ENCODE measurements around the gene IKZF2.

Gene IKZF2

DNA sequence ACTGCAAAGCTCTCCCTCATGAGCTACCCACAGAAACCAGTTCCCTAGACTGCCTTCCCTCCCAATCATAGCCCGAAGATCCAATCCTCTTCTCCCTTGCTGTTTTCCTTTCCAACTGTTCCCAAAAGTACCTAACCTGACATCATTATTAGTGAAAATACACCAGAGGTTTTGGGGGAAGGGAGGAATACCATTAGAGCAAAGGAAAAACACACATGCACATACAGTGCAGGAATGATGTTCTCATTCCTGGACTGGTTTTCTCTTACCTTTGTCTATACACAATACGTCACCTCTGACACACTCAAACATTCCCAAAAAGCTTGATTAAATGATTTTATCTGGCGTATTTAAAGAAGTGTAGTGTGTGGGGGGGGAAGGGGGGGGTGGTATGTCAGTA is 46.2 kb downstream of the IKZF2 start:
- TF ChIP-seq, protein P1, sequence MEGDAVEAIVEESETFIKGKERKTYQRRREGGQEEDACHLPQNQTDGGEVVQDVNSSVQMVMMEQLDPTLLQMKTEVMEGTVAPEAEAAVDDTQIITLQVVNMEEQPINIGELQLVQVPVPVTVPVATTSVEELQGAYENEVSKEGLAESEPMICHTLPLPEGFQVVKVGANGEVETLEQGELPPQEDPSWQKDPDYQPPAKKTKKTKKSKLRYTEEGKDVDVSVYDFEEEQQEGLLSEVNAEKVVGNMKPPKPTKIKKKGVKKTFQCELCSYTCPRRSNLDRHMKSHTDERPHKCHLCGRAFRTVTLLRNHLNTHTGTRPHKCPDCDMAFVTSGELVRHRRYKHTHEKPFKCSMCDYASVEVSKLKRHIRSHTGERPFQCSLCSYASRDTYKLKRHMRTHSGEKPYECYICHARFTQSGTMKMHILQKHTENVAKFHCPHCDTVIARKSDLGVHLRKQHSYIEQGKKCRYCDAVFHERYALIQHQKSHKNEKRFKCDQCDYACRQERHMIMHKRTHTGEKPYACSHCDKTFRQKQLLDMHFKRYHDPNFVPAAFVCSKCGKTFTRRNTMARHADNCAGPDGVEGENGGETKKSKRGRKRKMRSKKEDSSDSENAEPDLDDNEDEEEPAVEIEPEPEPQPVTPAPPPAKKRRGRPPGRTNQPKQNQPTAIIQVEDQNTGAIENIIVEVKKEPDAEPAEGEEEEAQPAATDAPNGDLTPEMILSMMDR (IDR thresholded peaks at IDR 0.05; ENCODE audit: insufficient read depth, low read depth, low read length, missing control alignments): no peak
- DNase-seq (ENCODE audit: low read depth): no peak
- no peak overlapping the region for H3K4me3 ChIP-seq (ENCODE audit: low read depth, low read length)

DNA sequence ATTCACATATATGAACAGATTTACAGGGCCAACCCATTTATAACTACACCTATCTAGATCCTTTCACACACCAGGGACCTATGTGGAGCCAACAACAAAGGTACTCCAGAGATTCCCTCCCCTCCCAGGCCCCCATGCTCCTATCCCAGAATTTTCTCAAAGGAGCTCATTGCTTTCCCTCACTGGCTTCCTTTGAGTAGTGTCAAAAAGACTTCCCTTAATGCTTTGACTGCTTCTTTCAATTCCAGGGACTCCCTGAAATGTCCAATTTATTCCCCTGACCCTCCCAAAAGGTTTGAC is 46.6 kb downstream of the IKZF2 start:
- no peak overlapping the region for H3K4me3 ChIP-seq (ENCODE audit: low read depth, low read length)
- no peak for DNase-seq (ENCODE audit: low read depth)
- TF ChIP-seq, protein P1 (IDR thresholded peaks at IDR 0.05; ENCODE audit: insufficient read depth, low read depth, low read length, missing control alignments): no peak

DNA sequence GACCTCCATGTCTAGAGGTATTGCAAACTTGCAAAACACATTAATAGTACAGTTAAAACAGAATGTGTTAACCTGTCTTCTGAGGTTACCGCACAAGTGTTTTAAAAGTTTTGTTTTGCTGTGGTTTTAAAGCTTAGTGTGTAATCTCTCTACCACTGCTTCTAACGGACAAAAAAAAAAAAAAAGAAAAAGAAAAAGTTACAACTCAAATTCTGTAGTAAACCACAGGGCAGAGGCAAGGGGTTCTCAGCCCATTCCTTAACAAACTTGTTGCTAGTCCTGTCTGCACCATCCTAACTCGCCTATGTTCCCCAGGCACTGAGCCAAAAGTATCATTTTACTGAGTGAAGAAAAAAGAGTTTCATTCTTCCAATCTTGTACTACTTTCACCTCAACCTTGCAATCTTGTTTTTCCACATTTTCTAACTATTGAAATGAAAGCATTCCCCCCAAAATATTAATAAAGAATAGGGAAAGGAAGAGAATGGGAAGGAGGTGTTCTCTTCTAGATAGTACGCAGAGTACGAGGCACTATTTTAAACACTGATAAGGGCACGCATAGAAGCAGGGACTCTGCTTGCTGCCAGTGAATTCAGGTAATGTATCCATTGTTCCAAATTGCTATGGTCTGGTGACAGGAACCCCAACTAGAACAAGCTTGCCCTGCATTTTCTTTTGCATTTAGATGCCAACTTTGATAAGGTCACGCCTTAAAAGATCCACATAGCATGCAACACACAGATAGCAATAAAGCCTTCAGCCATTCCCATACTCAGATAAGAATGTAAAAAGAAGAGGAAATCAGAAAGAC is 47.1 kb downstream of the IKZF2 start:
- TF ChIP-seq, protein P1 (IDR thresholded peaks at IDR 0.05; ENCODE audit: insufficient read depth, low read depth, low read length, missing control alignments): no peak
- DNase-seq (ENCODE audit: low read depth): no peak
- no peak overlapping the region for H3K4me3 ChIP-seq (ENCODE audit: low read depth, low read length)

DNA sequence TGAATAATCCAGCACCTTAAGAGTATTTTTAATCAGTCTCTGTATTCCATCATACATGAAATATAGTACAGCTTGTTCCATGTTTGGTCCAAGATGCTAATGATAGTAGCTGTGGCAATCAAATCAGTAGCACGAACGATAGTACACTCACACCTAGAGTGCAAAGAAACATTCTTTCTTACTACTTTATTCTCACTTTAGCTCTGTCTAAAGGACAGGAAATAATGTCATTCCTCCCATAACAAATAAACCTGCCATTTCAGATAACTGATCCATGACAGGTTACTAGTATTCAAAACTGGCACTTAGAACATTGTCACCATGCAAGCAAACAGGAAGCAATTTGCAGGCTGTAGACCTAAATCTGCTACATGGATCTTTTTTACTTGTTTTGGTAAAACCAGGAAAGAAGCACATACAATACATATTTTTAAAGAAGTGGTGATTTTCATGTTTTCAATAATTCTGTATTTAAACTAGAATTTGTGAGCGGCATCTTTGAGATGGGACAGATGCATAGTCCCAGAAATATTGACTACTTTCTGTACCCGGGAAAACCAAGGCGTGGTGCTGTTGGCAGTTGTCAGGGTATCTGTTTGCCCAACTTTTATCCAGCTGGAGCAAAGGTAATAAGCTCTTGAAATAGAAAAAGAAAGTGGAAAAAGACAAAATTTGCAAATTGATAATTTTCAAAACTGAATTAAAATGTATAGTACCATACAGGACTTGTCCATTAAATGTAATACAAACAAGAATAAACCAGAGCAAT is 49.5 kb downstream of the IKZF2 start:
- DNase-seq (ENCODE audit: low read depth): no peak
- no peak overlapping the region for H3K4me3 ChIP-seq (ENCODE audit: low read depth, low read length)
- TF ChIP-seq, protein P1 (IDR thresholded peaks at IDR 0.05; ENCODE audit: insufficient read depth, low read depth, low read length, missing control alignments): no peak

DNA sequence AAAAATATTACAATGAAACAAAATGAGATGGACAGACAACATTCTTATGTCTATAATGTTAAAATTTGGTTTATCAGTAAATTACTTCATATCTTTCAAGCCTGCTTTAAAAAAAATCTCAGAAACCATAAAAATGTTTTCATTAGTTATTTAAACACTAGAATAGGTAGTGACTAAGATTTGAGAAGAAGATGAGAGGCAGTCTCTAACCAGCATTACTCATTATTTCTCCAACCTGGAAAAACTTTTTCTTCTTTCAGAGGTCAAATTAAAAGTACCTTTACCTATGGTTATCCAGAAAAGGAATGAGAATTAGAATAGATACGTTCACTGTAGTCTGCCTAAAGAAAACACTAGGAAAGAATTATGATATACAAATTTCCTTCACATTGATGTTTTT is 50.3 kb downstream of the IKZF2 start:
- no peak overlapping the region for H3K4me3 ChIP-seq (ENCODE audit: low read depth, low read length)
- no peak for DNase-seq (ENCODE audit: low read depth)
- TF ChIP-seq, protein P1 (IDR thresholded peaks at IDR 0.05; ENCODE audit: insufficient read depth, low read depth, low read length, missing control alignments): no peak

DNA sequence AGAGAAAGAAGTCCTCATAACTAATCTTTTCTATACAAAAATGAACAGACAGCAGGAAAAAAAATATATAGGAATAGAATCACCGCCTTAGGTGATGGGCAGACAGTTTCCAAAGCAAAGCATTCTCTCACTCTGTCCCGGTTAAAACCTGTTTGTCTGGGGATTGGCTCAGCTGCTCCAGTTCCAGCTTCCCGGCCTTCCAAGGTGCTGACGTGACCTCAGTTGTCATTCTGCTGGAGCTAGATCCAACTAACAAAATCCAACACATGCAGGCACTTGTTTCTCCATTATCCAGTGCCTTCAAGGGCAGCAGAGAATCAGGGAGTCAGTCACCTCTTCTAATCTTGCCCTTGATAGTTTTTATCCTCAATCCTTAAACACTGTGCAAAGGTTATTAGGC is 52.8 kb downstream of the IKZF2 start:
- no peak for DNase-seq (ENCODE audit: low read depth)
- TF ChIP-seq, protein P1 (IDR thresholded peaks at IDR 0.05; ENCODE audit: insufficient read depth, low read depth, low read length, missing control alignments): no peak
- no peak overlapping the region for H3K4me3 ChIP-seq (ENCODE audit: low read depth, low read length)

All from GM12865 (cell line).